Esophagus muscularis mucosa (tissue), 3 donors: ENCODE data around the gene TFRC.

ENCODE experiments used
- POLR2AphosphoS5 ChIP-seq, 2 donors: sonication (generic); formaldehyde crosslinking; IDR thresholded peaks; one replicate each; pipeline ENCODE4 v1.6.1; 2017; ENCODE audit warnings: antibody characterized with exemption in 2 of 2
- TF ChIP-seq, protein P1 (sequence below), 3 experiments: fragments of 200-600 bp in 2 of 3; fragments of 450-650 bp in 1 of 3; sonication (generic) in 2 of 3; IDR thresholded peaks; one replicate each; pipeline ENCODE4 v1.5.1; 2017 to 2019; ENCODE audit warnings: antibody characterized with exemption in 3 of 3, mild to moderate bottlenecking in 2 of 3, moderate library complexity in 1 of 3

GRCh38 chr3:196117809-196118208, 35.9 kb upstream of the TFRC start:
- TF ChIP-seq, protein P1, sequence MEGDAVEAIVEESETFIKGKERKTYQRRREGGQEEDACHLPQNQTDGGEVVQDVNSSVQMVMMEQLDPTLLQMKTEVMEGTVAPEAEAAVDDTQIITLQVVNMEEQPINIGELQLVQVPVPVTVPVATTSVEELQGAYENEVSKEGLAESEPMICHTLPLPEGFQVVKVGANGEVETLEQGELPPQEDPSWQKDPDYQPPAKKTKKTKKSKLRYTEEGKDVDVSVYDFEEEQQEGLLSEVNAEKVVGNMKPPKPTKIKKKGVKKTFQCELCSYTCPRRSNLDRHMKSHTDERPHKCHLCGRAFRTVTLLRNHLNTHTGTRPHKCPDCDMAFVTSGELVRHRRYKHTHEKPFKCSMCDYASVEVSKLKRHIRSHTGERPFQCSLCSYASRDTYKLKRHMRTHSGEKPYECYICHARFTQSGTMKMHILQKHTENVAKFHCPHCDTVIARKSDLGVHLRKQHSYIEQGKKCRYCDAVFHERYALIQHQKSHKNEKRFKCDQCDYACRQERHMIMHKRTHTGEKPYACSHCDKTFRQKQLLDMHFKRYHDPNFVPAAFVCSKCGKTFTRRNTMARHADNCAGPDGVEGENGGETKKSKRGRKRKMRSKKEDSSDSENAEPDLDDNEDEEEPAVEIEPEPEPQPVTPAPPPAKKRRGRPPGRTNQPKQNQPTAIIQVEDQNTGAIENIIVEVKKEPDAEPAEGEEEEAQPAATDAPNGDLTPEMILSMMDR (IDR thresholded peaks at IDR 0.05): no peak
- TF ChIP-seq POLR2AphosphoS5 (IDR thresholded peaks at IDR 0.05): no peak
